ENCODE measurements around the gene AKR1E2. TPM values are rescaled to one million over a fixed set of nuclear protein-coding genes. Genes with fewer than 3 reads are reported as not detected.

Gene AKR1E2
- total RNA-seq, 1 donor from 2014 or later: 3.4 TPM

DNA sequence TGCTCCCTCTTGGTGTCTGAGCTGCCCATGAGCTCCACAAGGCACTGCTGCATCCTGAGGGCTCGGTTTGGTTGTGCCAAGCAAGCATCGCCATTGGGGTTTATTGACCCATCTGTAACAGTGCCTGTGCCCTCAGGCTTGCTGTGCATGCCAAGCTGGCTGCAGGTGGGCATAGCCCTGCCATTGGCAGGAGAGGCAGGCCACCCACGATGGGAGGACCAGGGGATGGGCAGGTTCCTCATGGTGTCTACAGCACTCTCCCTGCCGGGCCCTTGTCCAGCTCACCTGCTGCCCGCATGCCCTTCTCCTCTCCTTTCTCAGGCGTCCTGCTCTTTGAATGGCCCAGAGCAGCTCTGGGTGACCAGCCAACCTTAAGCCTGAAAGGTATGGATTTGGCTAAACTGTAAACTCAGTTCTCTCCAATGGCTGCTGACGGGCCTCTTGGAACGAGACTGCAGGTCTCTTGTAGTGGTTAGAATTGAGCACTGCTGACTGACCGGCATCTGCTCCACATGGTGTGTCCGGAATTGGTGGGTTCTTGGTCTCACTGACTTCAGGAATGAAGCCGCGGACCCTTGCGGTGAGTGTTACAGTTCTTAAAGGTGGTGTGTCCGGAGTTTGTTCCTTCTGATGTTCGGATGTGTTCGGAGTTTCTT, 17.6 kb downstream of the AKR1E2 start:
- no peak for DNase-seq (ENCODE audit: low read depth, low spot score)

DNA sequence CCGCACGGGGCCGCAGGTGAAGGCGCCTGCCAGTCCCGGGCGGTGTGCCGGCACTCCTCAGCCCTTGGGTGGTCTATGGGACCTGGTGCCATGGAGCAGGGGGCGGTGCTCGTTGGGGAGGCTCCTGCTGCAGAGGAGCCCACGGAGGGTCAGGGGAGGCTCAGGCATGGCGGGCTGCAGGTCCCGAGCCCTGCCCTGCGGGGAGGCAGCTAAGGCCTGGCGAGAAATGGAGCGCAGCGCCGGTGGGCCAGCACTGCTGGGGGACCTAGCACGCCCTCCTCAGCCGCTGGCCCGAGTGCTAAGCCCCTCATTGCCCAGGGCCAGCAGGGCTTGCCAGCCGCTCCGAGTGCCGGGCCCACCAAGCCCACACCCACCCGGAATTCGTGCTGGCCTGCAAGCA, 18.9 kb downstream of the AKR1E2 start:
- no peak for DNase-seq (ENCODE audit: low read depth, low spot score)

DNA sequence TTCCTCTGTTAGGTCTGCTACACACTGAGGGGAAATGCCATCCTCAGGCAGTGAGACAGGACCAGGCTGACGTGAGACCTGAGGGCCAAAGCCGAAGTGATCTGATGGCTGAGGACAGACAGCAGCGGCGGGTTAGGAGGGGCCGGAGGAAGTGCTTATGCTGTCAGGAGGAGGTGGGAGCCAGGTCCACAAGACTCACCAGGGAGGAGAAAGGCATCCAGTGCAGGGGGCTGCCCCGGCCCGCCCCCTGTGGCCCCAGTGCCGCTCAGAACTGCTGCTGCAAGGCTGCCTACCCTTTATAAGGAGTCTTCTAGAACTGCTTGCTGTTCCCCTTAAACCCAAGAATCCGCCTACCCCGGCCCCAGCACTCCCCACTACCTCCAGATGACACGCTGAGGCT, 19.8 kb downstream of the AKR1E2 start:
- no peak for DNase-seq (ENCODE audit: low read depth, low spot score)

DNA sequence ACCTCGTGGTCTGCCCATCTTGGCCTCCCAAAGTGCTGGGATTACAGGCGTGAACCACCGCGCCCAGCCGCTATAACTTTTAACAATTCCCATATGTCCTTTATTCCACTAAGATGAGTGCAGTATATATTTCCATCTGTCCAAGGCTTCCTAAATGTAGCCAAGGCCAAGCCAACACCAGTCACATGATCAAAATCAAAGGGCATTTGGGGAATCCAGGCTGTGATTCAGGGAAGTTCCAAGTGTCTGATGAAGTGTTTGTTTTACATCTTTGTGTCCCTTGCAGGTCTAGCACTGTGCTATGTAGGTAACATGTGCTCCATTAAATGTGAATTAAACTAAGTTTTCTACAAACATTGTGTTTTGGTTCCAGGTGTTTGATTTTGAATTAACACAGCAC, 20.8 kb downstream of the AKR1E2 start:
- no peak for DNase-seq (ENCODE audit: low read depth, low spot score)

DNA sequence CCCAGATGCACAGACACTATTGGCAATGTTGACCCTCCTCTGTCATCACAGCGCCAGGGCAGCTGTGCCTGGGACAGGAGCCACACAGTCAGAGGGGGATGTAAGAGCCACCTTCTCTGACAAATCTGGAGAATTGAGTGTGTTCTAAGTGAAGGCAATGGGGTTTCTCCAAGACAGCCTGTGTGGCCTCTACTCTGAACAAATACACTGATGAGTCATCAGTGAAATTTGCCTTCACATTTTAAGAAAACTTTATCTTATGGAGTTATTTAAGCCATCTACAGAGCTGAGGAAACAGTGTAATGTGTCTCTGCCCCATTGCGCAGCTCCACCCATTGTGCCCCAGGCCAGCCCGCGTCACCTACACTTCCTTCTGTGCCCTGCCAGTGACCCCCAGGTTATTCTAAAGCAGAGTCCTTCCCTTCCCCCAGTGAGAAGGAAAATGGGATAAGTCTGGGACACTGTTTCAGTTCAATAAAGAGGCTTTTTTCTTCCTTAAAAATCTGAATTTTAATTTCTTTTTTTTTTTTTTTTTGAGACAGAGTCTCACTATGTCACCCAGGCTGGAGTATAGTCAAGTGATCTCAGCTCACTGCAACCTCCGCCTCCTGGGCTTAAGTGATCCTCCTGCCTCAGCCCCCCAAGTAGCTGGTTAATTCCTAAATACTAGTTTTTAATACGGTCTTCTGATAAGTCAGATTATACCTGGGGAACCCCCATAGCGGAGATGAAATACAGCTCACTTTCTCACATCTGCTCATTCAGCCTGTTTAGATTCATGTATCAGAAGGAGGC, 21.8 kb downstream of the AKR1E2 start:
- no peak for DNase-seq (ENCODE audit: low read depth, low spot score)

DNA sequence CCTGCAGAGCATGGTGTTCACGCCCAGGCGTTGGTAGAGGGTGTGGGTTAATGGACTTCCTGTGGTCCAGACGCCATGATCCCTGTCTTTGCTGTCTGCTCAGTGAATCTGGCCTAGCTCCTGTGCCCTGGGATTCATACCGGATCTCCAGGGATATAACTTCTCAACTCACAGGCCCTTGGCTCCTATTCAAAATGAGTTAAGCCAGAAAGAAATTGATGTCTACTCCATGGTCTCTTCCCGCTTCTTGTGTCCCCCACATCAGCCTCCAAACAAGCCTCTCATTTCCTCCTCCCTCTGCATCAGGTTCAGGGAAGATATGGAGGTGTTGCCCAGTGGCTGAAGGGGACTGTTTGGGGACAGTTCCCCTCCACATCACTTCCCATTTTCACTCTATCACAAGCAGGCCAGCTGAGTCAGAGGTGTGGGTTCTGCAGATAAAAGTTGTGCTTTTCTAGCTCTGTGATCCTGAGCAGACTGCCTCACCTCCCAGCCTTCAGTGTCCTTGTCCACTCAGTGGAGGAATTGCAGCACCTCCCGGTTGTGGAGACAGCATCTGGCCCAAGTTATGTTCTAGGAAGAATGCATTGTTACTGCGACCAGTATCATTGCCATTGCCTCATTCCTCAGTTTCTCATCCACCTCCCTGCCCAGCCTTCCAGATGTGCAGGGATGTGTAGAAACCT, 22.5 kb downstream of the AKR1E2 start:
- no peak for DNase-seq (ENCODE audit: low read depth, low spot score)

DNA sequence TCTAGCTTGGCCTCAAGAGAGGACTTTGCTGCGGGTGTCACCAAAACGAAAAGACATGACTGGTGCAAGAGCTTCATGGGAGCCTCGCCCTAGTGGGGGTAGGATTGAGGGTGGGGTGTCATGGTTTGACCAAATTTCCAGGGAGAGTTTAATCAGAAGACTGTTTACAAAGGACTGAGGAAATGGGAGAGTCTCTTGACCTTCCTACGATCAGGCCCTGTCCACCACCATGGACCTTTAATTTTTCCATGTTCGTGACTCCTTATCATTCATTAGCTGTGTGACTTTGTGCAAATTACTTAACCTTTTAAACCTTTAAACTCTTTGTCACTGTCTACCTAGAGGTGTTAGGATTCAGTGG, 23.0 kb downstream of the AKR1E2 start:
- no peak for DNase-seq (ENCODE audit: low read depth, low spot score)

DNA sequence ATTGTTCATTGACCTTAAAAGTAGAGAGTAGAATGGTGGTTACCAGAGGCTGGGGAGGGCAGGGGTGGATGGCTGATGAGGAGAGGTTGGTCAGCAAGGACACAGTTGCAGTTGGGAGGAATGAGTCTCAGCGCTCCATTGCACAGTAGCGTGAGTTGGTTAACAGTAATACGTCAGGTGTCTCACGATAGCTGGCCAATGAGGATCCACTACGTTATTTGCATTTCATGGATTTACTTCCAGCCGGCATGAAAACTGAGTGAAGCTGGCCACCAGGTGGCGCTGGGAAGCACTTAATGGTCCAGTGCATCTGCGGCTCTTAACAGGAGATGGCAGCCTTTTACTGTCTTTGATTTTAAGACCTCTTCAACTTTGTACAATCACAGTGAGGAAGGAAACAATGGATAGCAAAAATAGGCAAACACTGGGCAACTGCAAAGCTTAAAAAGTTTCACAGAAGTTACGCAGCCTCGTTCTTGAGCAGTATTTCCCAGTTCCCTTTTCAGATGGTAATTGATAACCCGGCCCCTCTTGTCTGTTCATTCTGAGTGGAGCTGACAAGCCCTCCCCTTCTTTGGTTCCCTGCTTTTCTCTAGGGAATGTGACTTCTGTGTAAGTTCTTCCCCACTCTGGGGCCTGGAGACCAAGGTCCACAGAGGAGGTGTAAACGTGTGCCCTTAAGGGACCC, 23.7 kb downstream of the AKR1E2 start:
- peak; percentile 89 for DNase-seq (ENCODE audit: low read depth, low spot score)

DNA sequence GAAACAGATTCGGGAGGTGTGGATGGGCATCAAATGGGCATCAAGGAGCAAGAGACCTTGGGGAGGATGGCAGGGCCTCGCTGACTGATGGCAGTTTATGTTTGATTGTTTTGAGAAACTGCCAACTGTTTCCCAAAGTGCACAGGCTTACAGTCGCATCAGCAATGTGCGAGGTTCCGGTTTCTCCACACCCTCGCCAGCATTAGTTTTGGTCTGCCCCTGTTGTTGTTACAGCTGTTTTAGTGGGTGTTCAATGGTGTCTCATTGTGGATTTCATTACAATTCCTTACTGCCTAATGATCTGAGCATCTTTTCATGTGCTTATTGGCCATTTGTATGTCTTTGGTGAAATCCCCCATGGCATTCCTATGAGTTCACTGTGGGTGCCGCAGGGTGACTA, 24.4 kb downstream of the AKR1E2 start:
- no peak for DNase-seq (ENCODE audit: low read depth, low spot score)

DNA sequence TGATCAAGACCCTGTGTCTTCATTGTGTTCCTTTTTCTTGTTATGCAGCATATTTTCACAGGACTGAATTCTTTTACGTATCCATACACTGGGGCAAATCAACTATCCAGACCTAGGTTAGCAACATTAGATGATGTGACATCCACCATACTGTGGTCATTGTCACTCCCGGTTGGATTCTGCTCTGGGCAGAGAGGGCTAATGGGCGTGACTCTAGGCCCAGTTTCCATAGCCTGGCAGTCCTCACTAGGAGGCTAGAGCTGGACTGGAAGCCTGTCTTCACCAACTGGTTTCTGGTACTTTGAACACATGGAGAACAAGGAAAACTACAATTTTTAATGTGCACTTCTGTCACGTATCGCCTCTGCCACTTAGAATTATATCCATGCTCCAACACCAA, 25.2 kb downstream of the AKR1E2 start:
- no peak for DNase-seq (ENCODE audit: low read depth, low spot score)

DNA sequence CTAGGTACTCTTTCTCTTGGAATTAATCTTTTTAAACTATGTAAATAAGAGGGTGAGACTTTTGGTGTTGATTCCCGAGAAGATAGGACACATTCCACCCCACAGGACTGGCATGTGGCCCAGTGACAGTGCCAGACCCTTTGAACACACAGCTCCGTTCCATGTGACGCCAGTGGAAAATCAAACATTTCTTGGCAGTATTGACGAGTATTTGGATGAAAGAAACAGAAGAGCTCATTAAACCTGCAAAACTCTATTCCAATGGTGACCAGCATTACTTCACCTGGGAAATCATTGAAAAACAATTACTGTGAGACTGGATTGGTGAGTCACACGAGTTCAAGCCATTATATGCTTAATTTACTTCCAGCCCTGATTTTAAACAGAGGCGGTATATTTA, 25.8 kb downstream of the AKR1E2 start:
- no peak for DNase-seq (ENCODE audit: low read depth, low spot score)

DNA sequence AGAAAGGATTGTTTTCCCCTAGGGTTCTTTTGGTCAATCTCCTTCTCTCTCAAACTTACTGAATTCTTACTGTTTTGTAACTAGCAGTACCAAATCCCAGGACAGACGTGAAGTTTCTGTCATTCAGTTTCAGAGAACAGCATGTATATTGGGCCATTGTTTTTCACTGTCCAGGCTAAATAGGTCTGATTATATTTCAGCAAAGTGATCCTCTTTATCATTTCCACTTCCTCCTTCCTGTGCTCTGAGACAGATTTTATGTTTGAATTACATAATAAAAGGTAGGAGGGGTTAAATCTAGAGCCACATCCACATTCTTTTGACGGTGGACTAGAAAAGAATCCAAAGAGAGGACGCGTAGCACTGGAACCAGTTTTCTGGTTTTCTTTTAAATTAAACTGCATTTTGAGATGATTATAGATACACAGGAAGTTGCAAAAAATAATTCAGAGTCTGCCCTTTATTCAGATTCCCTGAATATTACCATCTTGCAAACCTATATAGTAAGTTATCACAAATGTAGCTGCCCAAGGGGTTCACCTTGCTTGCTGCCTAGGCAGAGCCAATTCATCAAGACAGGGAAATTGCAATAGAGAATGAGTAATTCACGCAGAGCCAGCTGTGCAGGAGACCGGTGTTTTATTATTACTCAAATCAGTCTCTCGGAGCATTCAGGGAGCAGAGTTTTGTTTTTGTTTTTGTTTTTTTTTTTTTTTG, 40.1 kb downstream of the AKR1E2 start:
- DNase-seq (ENCODE audit: low read depth, low spot score): no peak

DNA sequence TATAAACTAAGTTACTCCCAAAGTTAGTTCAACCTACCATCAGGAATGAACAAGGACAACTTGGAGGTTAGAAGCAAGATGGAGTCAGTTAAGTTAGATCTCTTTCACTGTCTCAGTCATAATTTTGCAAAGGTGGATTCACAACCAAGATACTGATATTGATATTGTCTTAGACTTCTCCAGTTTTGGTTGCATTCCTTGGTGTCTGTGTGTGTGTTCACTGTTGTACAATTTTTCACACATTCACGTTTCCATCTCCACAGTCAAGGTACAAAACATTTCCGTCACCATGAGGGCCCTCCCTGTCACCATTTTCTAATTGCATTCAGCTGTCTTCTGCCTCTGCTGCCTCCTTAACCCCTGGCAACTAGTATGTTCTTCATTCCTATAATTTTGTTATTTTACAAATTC, 41.1 kb downstream of the AKR1E2 start:
- DNase-seq (ENCODE audit: low read depth, low spot score): no peak

DNA sequence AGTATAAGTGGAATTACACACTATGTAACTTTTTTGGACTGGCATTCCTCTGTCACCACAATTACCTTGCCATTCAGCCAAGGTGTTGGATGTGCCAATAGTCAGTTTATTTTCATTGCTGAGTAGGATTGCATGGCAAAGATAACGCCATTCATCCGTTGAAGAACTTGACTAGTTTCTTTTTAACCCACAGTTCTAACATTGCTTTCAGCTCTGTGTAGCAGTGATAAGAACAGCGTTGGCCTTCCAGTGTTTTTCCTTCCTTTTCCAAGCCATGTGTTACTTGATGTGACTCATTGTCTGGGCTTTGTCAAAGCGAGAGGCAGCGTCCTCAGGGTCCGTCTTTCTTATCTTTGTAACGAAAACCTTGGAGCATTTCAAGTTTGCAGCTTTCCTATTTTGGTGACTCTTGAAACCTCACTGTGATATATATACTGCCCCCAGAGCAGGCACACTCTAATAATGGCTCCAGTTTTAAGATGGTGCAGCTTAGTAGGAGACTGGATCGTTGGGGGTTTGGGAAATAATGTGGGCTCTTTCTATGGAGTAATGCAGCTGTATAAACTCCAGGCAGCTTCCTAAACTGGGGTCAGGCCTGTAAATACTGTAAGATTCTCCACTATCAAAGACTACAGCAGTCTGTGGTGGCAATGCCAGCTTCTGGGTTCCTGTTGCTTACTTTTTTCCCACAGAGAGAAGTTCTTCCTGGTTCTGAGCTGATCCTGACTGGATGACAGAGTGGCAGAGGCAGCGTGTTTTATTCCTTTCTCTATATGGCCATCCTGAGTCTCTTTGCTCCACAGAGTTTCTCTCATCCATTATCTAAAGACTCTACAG, 41.7 kb downstream of the AKR1E2 start:
- peak; percentile 71 for DNase-seq (ENCODE audit: low read depth, low spot score)

DNA sequence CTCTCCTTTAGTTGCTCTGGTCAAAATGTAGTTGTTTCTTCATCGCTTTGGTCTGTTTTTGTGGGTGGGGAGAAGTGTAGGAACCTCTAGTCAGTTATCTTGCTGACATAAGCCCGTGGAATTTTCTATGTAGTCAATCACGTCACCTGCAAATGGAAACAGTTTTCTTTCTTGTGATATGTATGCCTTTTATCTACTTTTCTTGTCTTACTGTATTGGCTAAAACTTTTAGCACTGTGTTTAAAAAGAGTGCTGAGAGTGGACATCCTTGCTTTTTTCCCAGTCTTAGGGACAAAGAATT, 42.3 kb downstream of the AKR1E2 start:
- no peak for DNase-seq (ENCODE audit: low read depth, low spot score)

DNA sequence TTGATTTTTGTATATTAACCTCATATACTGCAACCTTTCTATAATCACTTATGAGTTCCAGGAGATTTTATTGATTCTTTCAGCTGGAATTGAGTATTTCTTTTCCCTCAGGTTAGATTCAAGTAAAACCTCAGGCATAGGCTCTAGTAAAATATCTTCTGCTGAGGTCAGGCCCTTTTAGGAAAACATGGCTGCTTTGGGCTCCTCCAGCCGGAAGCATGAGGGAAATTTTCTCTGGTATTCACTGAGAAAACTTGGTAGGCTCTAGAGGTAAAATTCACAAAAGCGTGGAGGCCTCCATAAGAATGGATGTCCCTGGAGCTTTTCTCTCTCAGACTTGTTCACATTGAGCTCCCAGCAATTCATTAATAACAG, 56.7 kb downstream of the AKR1E2 start:
- no peak for DNase-seq (ENCODE audit: low read depth, low spot score)

DNA sequence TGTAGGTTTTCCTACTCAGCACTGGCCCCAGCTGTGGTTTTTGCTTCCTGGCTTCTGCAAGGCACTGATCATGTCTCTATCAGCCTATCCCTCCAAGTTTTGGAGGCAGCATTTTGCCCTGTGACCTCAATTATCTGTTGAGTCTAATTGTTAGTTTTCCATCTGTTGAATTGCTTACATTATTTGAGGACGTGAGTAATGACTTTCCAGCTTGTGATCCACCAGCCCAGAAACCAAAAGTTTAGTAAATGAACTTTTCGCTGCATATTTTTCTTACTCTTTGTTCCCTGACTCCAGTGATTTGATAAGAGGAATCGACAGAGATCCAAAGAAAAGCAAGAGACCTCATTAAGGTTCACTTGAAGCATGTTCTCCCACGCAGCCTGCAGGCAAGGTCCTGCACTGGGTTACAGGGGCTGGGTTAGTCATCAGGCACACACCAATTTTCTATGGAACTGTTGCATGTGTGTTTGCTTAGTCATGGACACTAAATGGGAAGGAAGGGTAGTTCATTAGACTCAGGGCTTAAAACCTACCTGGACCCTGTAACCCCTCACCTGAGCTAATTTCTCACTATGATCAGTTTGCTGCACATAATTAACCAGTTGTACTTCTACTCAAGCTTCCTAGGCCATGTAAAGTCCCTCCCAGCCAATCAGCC, 57.2 kb downstream of the AKR1E2 start:
- no peak for DNase-seq (ENCODE audit: low read depth, low spot score)

DNA sequence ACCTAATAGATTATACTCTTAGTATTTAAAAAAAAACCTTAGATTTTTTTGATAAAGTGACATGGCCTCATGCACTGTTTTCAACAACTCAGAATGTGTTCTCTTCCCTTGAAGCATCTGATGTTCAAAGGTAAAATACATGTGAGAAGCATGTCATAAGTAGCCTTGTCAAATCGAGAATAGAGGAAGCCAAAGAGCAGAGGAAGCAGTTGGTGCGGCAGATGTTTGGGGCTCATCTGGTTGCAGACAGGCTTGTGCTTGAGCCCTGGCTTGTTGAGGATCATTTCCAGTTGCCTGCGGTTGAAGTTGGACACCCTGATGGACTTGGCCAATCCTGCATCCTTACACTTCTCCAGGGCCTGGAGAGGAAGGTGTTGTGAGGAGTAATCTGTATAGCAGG, 59.2 kb downstream of the AKR1E2 start:
- no peak for DNase-seq (ENCODE audit: low read depth, low spot score)

DNA sequence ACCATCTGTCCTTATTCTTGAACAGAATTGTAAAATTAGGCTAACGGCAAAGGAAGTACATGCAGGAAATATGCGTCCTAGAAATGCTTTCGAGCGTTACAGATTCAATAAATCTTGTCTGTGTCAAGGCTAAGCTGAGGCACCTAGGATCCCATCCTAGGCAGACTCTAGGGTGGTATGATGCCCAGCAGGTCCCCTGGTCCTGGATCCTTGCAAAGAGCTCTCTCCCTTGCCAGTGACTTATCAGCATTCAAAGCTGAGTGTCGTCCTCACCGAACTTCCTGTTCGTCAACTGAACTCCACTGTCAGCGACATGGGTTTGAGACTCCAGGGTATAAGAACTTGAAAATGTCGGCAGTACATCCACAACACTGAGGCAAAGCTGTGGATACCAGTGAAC, 61.5 kb downstream of the AKR1E2 start:
- DNase-seq (ENCODE audit: low read depth, low spot score): no peak

DNA sequence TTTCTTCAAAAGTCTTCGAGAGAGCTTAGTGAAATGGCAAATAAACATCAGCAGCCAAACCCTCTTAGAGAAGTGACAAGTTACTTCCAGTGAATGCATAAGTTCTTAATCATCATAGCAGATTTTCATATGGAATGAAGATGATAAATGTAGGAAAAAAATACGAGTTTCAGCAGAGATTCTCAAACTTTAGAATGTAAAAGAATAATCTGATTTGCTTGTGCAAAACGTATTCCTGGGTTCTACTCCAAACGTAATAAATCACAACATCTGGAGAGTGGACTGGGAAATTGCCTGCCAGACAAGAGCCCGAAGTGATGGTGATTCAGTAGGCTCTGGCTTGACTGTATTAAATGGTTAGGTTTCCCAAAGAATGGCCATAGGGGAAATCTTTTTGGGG, 62.2 kb downstream of the AKR1E2 start:
- no peak for DNase-seq (ENCODE audit: low read depth, low spot score)
